Muscle layer of duodenum (tissue), 2 donors: ENCODE data around the gene ST8SIA2.
"Not testable (repeated sequence)": the region's sequence is repeated elsewhere in the genome, so short reads cannot be mapped to it uniquely, and the experiment has no call there.

ENCODE experiments used
- H3K27ac ChIP-seq: one replicate; pipeline ENCODE4 v1.7.0; 2013; ENCODE audit warnings: mild to moderate bottlenecking, low read length
- H3K27me3 ChIP-seq: one replicate; pipeline ENCODE4 v1.7.0; 2013; ENCODE audit warnings: low read depth, mild to moderate bottlenecking, control low read depth, low read length
- H3K36me3 ChIP-seq, 2 donors: one replicate each; pipeline ENCODE4 v1.7.0; 2013; ENCODE audit warnings: low read length in 2 of 2, control low read depth in 1 of 2, mild to moderate bottlenecking in 1 of 2; ENCODE audit not compliant: insufficient read depth in 2 of 2, control insufficient read depth in 1 of 2
- H3K4me1 ChIP-seq, 2 donors: one replicate each; pipeline ENCODE4 v1.7.0; 2013; ENCODE audit warnings: low read length in 2 of 2, mild to moderate bottlenecking in 2 of 2, control low read depth in 1 of 2, moderate library complexity in 1 of 2; ENCODE audit not compliant: insufficient read depth in 2 of 2, control insufficient read depth in 1 of 2
- H3K4me3 ChIP-seq, 2 donors: one replicate each; pipeline ENCODE4 v1.7.0; 2013; ENCODE audit warnings: low read length in 2 of 2, low read depth in 1 of 2, mild to moderate bottlenecking in 1 of 2
- H3K9me3 ChIP-seq, 2 donors: one replicate each; pipeline ENCODE4 v1.7.0; 2013; ENCODE audit warnings: low read length in 2 of 2, control low read depth in 1 of 2, mild to moderate bottlenecking in 1 of 2; ENCODE audit not compliant: control insufficient read depth in 1 of 2
- donor health status: healthy.

ST8SIA2 gene

DNA sequence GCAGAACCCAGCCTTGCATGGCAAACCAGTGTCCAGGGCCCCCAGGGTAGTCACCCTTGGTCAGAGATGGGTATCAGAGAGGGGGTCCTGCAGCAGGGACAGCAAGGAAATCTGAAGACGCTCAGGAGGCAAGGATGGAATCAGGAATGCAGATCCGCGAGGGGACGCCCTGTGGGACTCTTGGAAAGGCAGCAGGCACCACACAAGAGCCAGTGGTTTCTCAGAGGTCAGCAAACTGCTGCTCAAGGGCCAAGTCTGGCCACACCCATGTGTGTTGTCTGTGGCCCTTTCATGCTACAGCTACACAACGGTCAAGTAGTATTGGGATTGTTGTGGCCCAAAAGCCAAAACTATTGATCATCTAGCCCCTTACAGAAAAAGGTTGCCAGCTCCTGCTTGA, 69.7 kb downstream of the ST8SIA2 start:
- Histone ChIP-seq H3K4me3 (no peak overlapping the region), H3K4me1 (no peaks in the 10 kb centered on the region), H3K36me3 (no peaks in the 10 kb centered on the region), H3K27me3 (no peaks in the 10 kb centered on the region), H3K27ac (no peak overlapping the region), H3K9me3 (no peaks in the 10 kb centered on the region)

DNA sequence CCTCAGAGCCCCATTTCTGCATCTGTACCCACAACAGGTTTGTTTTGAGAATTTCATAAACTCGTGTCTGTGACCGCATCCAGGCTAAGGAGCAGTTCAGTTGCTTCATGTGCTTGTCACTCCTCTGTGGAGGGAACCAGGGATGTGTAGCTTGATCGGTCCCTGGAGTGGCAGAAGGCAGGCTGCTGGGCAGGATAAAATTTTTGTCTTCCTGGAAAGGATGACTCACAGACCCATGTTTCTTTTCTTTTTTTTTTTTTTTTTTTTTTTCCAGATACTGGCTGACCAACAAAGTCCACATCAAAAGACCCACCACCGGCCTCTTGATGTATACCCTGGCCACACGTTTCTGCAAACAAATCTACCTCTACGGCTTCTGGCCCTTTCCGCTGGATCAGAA, 70.1 kb downstream of the ST8SIA2 start:
- H3K4me3 ChIP-seq, result no peak overlapping the region
- H3K27me3 ChIP-seq, result no peaks in the 10 kb centered on the region
- H3K27ac ChIP-seq, result no peak overlapping the region
- H3K36me3 ChIP-seq, result no peaks in the 10 kb centered on the region
- H3K4me1 ChIP-seq, result no peaks in the 10 kb centered on the region
- H3K9me3 ChIP-seq, result no peaks in the 10 kb centered on the region

DNA sequence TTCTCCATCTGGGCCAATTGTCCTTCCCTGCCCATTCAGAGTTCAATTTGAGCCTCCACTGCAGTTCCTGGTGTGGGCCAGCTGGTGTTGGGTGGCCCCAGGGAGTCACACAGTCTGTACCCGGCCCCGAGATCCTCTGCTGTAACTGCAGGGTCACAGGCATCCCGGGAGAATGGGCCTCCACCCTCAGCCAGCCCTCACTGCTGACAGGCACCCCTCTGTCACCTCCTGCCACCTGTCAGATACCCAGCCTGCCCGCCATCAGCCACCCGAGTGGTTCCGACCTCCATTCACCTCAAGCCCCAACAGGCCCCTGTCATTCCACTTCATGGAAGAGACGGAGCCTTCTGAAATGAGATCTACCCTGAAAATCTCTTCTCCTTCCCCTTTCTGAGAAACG, 73.2 kb downstream of the ST8SIA2 start:
- Histone ChIP-seq H3K27ac (no peak overlapping the region), H3K36me3 (no peaks in the 10 kb centered on the region), H3K4me1 (no peaks in the 10 kb centered on the region), H3K9me3 (no peaks in the 10 kb centered on the region), H3K27me3 (no peaks in the 10 kb centered on the region), H3K4me3 (no peak overlapping the region)

DNA sequence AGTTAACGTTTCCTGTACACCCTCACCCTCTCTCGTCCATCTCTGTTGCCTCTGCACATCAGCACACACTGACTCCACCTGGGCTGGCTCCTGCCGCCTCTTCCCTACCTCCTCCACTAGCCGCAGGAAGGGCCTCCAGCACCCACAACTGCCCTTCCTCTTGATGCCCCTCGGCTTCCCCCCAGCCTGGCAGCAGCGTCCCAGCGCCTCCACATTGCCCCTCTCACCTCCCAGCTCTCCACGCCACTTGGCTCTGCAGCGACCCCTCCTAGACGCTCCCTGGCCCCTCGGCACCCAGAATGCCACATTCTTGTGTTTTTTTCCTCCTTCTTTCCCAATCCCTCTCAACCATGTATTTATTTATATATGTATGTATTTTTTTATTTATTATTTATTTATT, 73.6 kb downstream of the ST8SIA2 start:
- Histone ChIP-seq H3K36me3 (no peaks in the 10 kb centered on the region), H3K9me3 (no peaks in the 10 kb centered on the region), H3K27ac (no peak overlapping the region), H3K4me1 (no peaks in the 10 kb centered on the region), H3K4me3 (no peak overlapping the region), H3K27me3 (no peaks in the 10 kb centered on the region)

DNA sequence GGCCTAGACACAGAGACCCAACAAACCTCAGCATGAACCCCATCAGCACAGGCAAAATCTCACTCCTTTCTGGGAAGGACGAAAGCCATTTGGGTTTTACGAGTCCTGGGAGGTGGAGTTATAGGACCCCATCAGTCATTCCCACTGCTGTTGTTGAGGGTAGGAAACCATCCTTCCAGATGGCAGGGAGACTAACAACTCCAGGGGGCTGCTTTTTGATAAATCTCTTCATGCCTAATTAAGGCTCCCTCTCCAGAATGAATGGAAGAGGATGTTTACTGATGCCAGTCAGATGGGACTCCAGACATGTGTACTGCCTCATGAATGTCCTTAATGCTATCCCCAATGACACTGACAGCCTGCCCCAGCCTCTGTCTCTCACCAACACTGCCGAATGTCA, 75.3 kb downstream of the ST8SIA2 start:
- no peak overlapping the region for H3K27ac ChIP-seq

DNA sequence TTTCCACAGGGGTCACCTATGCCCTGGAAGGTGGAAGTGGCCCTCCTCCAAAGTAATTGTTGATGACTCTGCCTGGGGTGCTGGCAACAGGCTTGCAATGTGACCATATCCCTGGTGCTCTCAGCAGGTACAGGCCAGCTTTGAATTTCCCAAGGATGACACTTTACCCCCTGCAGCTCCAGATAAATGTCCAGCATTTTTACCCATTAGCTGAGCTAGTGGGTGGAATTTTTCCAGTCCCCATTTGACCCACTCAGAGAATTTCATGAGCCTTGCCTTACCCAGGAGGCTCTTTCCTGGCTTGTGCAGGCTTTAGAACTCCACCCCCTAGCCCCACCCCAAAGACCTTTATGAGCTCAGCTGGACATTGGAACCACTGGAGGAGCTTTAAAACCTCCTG, 77.6 kb downstream of the ST8SIA2 start:
- Histone ChIP-seq H3K4me1 (no peaks in the 10 kb centered on the region), H3K27ac (no peak overlapping the region), H3K27me3 (no peaks in the 10 kb centered on the region), H3K9me3 (no peaks in the 10 kb centered on the region), H3K4me3 (no peak overlapping the region), H3K36me3 (no peaks in the 10 kb centered on the region)

More for the DNA sequence above, 75.3 kb downstream of the ST8SIA2 start:
- Histone ChIP-seq H3K27me3 (no peaks in the 10 kb centered on the region), H3K4me3 (no peak overlapping the region), H3K4me1 (no peaks in the 10 kb centered on the region), H3K36me3 (no peaks in the 10 kb centered on the region), H3K9me3 (no peaks in the 10 kb centered on the region)

DNA sequence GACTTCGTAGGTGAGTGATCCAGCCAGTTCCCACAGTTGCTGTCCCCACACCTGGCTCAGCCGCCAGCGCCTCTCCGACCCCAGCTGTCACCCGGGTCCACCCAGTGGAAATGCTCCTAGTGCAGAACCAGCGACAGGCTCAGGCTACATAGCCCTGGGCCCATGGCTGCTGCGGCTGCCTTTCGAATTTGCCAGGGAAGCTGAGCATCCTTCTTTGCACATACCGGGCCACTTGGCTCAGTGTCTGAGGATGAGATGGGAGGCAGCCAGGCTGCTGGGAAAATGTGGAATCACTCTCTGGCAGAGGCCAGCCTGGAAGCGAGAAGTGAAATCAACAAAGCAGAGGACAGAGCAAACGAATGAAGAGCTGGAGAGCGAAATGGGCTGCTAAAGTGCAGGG, 80.1 kb downstream of the ST8SIA2 start:
- no peaks in the 10 kb centered on the region for H3K27me3 ChIP-seq
- no peaks in the 10 kb centered on the region for H3K36me3 ChIP-seq
- no peak overlapping the region for H3K27ac ChIP-seq
- H3K4me3 ChIP-seq, result no peak overlapping the region
- no peaks in the 10 kb centered on the region for H3K4me1 ChIP-seq
- H3K9me3 ChIP-seq, result no peaks in the 10 kb centered on the region

DNA sequence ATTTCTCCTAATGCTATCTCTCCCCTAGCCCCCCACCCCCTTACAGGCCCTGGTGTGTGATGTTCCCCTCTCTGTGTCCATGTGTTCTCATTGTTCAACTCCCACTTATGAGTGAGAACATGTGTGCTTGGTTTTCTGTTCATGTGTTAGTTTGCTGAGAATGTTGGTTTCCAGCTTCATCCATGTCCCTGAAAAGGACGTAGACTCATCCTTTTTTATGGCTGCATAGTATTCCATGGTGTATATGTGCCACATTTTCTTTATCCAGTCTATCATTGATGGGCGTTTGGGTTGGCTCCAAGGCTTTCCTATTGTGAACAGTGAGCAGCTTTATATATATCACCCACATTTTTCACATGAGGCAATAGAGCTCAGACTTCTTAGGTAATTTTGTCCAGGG, 86.0 kb downstream of the ST8SIA2 start:
- H3K36me3 ChIP-seq, H3K27ac ChIP-seq, H3K9me3 ChIP-seq, H3K4me3 ChIP-seq, H3K27me3 ChIP-seq, H3K4me1 ChIP-seq: not testable (repeated sequence)

DNA sequence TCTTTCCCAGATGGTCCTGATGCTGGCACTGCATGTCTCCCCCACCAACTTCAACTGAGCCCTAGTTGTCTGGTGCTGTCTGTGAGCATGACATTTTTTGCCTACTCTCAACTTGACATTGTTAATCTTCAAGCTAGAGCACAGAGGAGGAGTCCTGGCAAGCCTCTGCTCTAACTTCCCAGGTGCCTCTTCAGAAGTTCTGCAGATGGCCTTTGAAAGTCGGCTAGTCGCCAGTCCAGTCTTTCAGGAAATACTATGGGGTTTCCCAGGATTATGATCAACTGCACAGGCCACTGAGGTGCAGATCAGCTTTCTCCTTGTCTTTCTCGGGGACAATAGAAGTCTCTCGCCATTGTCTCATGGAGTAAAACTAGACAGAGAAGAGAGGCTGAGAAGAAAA, 86.7 kb downstream of the ST8SIA2 start:
- H3K9me3 ChIP-seq, result no peaks in the 10 kb centered on the region
- H3K27me3 ChIP-seq, result no peaks in the 10 kb centered on the region
- no peak overlapping the region for H3K4me3 ChIP-seq
- no peaks in the 10 kb centered on the region for H3K36me3 ChIP-seq
- no peaks in the 10 kb centered on the region for H3K4me1 ChIP-seq
- no peak overlapping the region for H3K27ac ChIP-seq

DNA sequence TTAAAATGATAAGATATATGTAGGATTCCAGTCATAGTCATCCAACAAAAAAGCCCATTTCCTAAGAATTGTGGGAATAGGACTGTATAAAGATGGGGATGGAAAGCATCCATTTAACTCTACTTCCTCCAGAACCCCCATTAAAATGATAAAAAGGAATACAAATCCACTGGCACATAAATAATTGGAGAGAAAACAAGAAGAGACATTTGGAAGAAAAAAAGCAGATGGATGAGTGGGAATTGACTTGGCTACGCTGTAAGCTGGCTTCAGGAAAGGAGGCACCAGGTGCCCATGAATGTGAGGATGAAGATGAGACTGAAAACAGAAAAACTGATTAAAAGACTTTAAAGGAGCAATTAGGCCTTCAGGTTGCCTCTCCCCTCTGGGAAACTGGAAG, 91.8 kb downstream of the ST8SIA2 start:
- no peaks in the 10 kb centered on the region for H3K4me1 ChIP-seq
- H3K36me3 ChIP-seq, result no peaks in the 10 kb centered on the region
- H3K9me3 ChIP-seq, result peaks cover 0 to 8% of the 10 kb centered on the region in 2 donors
- no peak overlapping the region for H3K4me3 ChIP-seq
- no peak overlapping the region for H3K27ac ChIP-seq
- H3K27me3 ChIP-seq, result no peaks in the 10 kb centered on the region

DNA sequence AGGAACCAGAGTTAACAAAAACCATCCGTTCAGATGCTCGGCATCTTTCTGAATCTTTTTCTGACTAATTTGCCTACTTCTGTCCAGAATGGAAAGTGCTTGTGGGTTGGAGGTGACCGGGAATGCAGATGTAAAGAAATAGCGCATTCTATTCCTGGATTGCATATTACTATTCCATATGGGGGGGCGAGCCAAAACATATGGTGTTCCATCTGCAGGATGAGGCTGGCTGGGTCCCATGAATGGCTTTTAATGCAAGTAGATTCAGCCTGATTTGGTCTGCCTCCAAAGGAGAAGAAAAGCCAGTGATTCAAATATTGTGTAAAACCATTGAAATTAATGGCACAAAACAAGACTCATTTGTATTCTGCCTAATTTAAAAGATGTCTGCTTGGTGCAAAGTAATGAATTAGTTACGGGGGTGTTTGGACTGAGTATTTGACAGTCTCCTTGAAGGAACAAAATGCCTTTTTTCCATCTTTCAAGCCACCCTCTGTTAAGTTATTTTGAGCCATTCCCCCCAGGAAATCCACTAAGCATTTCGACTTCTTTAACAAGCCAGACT, 99.0 kb downstream of the ST8SIA2 start:
- H3K27me3 ChIP-seq, result no peaks in the 10 kb centered on the region
- H3K9me3 ChIP-seq, result peaks cover 0 to 11% of the 10 kb centered on the region in 2 donors
- H3K27ac ChIP-seq, result no peak overlapping the region
- H3K4me1 ChIP-seq, result no peaks in the 10 kb centered on the region
- no peaks in the 10 kb centered on the region for H3K36me3 ChIP-seq
- no peak overlapping the region for H3K4me3 ChIP-seq

DNA sequence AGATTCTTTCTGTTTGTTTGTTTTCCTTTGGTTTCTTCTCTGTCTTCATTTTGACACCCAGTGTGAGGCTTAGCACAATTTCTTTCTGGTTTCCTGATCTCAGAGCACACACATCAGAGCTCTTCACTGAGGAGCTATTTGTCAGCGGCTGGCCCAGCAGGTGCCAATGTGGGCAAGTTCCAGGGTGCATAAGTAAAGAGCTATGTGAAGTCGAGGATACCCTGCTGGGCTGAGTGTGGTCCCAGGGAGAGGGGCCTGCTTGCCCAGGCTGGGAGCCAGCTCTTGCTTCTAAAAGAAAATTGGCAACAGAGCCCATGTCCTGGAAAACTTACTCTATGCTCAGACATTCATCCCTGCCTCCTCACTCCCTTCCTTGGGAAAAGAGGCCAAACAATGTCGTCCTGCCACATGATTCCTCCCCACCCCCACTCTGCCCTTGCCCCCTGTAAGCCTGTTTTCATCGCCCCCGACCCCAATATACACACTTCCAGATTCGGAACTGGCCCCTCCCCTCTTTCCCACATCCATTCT, 101.2 kb downstream of the ST8SIA2 start:
- Histone ChIP-seq H3K9me3 (peaks cover 0 to 9% of the 10 kb centered on the region in 2 donors), H3K4me1 (no peaks in the 10 kb centered on the region), H3K27me3 (no peaks in the 10 kb centered on the region), H3K27ac (no peak overlapping the region), H3K36me3 (no peaks in the 10 kb centered on the region), H3K4me3 (no peak overlapping the region)
